HL-60 (cell line): ENCODE data around the gene PCDH18.

Source experiments
- DNase-seq, 2 experiments: peaks; one replicate each; pipeline ENCODE4 v3.0.0-alpha.2; 2010 to 2020; ENCODE audit warnings: low read depth in 1 of 2, low spot score in 1 of 2
- H3K27ac ChIP-seq: fragments of 250-450 bp; sonication (Bioruptor Pico); replicated peaks from 2 replicates; pipeline ENCODE4 v1.5.1; 2020; ENCODE audit warnings: mild to moderate bottlenecking, moderate library complexity
- H3K27me3 ChIP-seq: fragments of 250-450 bp; sonication (Bioruptor Pico); 2 replicates; pipeline ENCODE4 v1.5.1; 2021; ENCODE audit warnings: mild to moderate bottlenecking, moderate library complexity; ENCODE audit not compliant: insufficient read depth, poor library complexity, severe bottlenecking
- H3K4me3 ChIP-seq: replicated peaks from 2 replicates; pipeline ENCODE4 v1.5.1; 2011; ENCODE audit warnings: mild to moderate bottlenecking, control low read depth, low read length; ENCODE audit not compliant: insufficient read depth
- GABPA ChIP-seq: IDR thresholded peaks from 2 replicates; pipeline ENCODE4 v1.6.1; 2012; ENCODE audit warnings: low read depth
- POLR2AphosphoS5 ChIP-seq: IDR thresholded peaks from 2 replicates; pipeline ENCODE4 v1.6.1; 2012; ENCODE audit warnings: low read depth
- SPI1 ChIP-seq: IDR thresholded peaks from 2 replicates; pipeline ENCODE4 v1.6.1; 2012; ENCODE audit warnings: low read depth, mild to moderate bottlenecking, borderline replicate concordance
- TF ChIP-seq, protein P1 (sequence below): IDR thresholded peaks from one replicate; pipeline ENCODE4 v1.5.1; 2011; ENCODE audit warnings: low read length, control low read depth, inconsistent platforms; ENCODE audit not compliant: insufficient read depth
- TF ChIP-seq, protein P2 (sequence below): IDR thresholded peaks from 2 replicates; pipeline ENCODE4 v1.6.1; 2012; ENCODE audit warnings: low read depth; ENCODE audit not compliant: insufficient replicate concordance

PCDH18 gene

DNA sequence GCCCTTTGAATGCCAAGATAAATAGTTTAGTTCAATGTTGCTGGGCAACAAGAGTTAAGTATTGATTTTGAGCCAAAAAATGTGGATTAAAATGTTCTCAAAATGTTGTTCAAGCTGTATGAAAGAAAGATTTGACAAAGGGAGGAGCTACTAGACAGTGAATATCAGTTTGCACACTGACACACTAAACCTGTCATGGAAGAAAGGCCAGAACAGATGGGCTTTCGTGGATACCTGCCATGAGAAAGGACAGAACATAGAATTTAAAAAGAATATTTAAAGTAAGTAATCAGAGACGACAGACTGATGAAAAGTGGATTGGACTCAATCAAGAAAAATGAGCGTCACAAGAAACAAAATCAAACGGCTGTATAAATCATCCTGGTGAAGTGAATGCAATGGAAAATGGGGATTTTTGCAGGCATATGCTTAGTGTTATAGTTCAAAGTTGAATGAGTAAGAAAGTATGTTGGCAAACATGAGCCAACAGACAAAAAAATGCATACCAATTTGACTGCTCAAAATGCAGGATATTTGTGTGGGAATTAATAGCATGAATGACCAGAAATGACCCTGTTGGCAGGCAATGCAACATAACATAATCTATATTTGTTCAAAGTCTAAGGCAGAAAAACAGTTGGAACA, 7.4 kb downstream of the PCDH18 start:
- Histone ChIP-seq H3K27me3 (no peaks in the 10 kb centered on the region), H3K27ac (no peak overlapping the region), H3K4me3 (no peak overlapping the region)
- TF ChIP-seq POLR2AphosphoS5 (no peak), SPI1 (no peak), GABPA (no peak)
- TF ChIP-seq, protein P1, sequence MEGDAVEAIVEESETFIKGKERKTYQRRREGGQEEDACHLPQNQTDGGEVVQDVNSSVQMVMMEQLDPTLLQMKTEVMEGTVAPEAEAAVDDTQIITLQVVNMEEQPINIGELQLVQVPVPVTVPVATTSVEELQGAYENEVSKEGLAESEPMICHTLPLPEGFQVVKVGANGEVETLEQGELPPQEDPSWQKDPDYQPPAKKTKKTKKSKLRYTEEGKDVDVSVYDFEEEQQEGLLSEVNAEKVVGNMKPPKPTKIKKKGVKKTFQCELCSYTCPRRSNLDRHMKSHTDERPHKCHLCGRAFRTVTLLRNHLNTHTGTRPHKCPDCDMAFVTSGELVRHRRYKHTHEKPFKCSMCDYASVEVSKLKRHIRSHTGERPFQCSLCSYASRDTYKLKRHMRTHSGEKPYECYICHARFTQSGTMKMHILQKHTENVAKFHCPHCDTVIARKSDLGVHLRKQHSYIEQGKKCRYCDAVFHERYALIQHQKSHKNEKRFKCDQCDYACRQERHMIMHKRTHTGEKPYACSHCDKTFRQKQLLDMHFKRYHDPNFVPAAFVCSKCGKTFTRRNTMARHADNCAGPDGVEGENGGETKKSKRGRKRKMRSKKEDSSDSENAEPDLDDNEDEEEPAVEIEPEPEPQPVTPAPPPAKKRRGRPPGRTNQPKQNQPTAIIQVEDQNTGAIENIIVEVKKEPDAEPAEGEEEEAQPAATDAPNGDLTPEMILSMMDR, result no peak
- TF ChIP-seq, protein P2, sequence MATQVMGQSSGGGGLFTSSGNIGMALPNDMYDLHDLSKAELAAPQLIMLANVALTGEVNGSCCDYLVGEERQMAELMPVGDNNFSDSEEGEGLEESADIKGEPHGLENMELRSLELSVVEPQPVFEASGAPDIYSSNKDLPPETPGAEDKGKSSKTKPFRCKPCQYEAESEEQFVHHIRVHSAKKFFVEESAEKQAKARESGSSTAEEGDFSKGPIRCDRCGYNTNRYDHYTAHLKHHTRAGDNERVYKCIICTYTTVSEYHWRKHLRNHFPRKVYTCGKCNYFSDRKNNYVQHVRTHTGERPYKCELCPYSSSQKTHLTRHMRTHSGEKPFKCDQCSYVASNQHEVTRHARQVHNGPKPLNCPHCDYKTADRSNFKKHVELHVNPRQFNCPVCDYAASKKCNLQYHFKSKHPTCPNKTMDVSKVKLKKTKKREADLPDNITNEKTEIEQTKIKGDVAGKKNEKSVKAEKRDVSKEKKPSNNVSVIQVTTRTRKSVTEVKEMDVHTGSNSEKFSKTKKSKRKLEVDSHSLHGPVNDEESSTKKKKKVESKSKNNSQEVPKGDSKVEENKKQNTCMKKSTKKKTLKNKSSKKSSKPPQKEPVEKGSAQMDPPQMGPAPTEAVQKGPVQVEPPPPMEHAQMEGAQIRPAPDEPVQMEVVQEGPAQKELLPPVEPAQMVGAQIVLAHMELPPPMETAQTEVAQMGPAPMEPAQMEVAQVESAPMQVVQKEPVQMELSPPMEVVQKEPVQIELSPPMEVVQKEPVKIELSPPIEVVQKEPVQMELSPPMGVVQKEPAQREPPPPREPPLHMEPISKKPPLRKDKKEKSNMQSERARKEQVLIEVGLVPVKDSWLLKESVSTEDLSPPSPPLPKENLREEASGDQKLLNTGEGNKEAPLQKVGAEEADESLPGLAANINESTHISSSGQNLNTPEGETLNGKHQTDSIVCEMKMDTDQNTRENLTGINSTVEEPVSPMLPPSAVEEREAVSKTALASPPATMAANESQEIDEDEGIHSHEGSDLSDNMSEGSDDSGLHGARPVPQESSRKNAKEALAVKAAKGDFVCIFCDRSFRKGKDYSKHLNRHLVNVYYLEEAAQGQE, result no peak
- DNase-seq, result no peak

DNA sequence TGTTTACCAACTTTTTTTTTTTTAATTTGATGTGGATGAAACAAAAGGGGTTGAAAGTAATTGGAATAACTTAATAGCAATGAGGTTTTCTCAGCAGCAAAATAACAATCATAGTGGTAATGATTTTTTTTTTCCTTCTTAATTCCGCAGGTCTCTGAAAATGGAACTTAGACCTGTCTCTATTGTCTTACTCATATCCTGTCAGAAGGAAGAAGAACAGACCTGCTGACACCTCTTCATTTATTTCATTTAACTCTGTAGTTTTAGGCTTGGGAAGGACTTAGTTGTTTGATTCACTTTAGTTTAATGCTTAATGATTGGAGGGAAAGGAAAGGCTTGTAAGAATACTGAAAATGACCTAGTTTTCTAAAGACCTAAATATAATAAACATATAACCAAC, 9.0 kb downstream of the PCDH18 start:
- no peak for DNase-seq
- H3K27ac ChIP-seq, result no peak overlapping the region
- H3K4me3 ChIP-seq, result no peak overlapping the region
- no peaks in the 10 kb centered on the region for H3K27me3 ChIP-seq
- TF ChIP-seq GABPA (no peak), SPI1 (no peak), POLR2AphosphoS5 (no peak)
- TF ChIP-seq, protein P1, result no peak
- TF ChIP-seq, protein P2, result no peak

DNA sequence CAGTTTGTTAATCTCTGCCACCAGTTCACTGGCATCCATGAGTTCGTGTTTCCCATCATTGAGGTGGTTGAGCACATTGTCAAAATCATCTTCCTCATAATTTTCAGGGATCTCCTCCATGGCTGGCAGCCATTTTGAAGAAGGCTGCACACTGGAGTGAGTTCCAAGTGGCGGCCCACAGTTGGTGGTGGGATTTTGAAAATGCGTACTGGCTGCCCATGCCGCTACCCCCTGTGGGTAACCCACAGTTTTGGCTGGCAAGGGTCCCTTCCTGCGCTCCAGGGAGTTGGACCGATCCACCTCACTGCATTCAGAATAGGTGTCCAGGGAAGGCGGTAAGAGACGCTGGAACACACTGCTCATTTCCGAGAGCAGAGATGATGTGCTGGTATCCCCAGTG, 11.2 kb downstream of the PCDH18 start:
- no peaks in the 10 kb centered on the region for H3K27me3 ChIP-seq
- no peak overlapping the region for H3K4me3 ChIP-seq
- no peak for DNase-seq
- no peak overlapping the region for H3K27ac ChIP-seq
- TF ChIP-seq GABPA, result no peak
- no peak for TF ChIP-seq POLR2AphosphoS5
- TF ChIP-seq, protein P2, result no peak
- TF ChIP-seq SPI1, result no peak
- TF ChIP-seq, protein P1, result no peak
